Measurements from ENCODE around the gene SHH. TPM values are rescaled to one million over a fixed set of nuclear protein-coding genes. Genes with fewer than 3 reads are reported as not detected.

The SHH gene
- total and polyA plus RNA-seq, 2 donors (not counting 3 experiments of a cell fraction or from before 2014, with no cell fraction given) = not detected

DNA sequence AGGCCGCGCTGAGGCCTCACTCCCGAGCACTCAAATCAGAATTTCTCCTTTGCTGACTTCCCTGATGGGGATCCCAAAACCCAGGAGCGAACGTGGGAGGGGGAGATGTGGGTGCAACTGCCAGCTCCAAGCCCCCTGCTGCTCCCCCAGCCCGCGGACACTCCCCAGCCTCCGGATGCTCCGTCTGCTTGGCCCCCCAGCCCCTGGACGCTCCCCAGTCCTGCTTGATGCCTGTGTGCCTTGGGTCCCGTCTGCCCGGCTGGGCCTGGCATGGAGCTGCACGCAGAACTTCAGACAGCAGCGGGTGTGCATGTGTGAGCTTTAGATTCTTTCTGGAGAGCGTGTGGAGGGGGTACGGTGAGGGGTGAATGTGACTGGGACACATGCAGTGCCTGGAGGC is 4.7 kb upstream of the SHH start:
- no peak overlapping the region for H3K4me2 ChIP-seq (ENCODE audit: insufficient read depth, low read length)
- no peaks in the 10 kb centered on the region for H3K9me1 ChIP-seq (replicated peaks; ENCODE audit: control insufficient read depth, extremely low read depth, insufficient read depth, low read length)
- TF ChIP-seq JUN (IDR thresholded peaks at IDR 0.05; ENCODE audit: borderline replicate concordance, insufficient read depth, insufficient read length, low read depth) = no peak
- no peak for TF ChIP-seq MAX (IDR thresholded peaks at IDR 0.05; ENCODE audit: insufficient read depth, insufficient read length)
- no peak for TF ChIP-seq POLR2A (IDR thresholded peaks at IDR 0.05; ENCODE audit: low read depth, low read length)
- TF ChIP-seq GATA2 (IDR thresholded peaks at IDR 0.05; ENCODE audit: insufficient read depth, insufficient read length, low read depth, low read length) = no peak
- TF ChIP-seq EZH2 (IDR thresholded peaks at IDR 0.05; ENCODE audit: borderline replicate concordance, low read depth, low read length, severe bottlenecking) = no peak
- TF ChIP-seq CTCF (IDR thresholded peaks at IDR 0.05; ENCODE audit: extremely low read depth in 1 of 2, insufficient read depth in 1 of 2, low read depth in 1 of 2, low read length in 2 of 2) = no peak
- no peak for TF ChIP-seq FOS (IDR thresholded peaks at IDR 0.05; ENCODE audit: borderline replicate concordance, insufficient read depth, low read length)
- no peak for TF ChIP-seq POLR2AphosphoS5 (IDR thresholded peaks at IDR 0.05; ENCODE audit: insufficient read depth, low read depth, low read length)
- no peak for TF ChIP-seq MYC (IDR thresholded peaks at IDR 0.05; ENCODE audit: low read depth, low read length)
- peaks cover 20 to 27% of the 10 kb centered on the region in 2 experiments for H3K27me3 ChIP-seq (ENCODE audit: control insufficient read depth in 2 of 2, insufficient read depth in 2 of 2, low read length in 2 of 2)
- dilution Hi-C loops (cut with MboI; ENCODE audit: extremely low pct_ligation_motif_present, low sequenced_read_pairs) (no loop called here), intact Hi-C loops (cut with micrococcal nuclease) (no loop called here)
- CTCF ChIA-PET = interaction anchor here (0.6 to 1.1 kb wide), 3 partner anchors 445 to 947 kb away, joined by 3 to 7 read pairs (median 3); no protein-coding TSS in a partner anchor
- no peaks in the 10 kb centered on the region for H3K36me3 ChIP-seq (ENCODE audit: control insufficient read depth in 2 of 2, extremely low read depth in 1 of 2, insufficient read depth in 2 of 2, low read length in 2 of 2)
- H3K9ac ChIP-seq (replicated peaks; ENCODE audit: extremely low read depth, insufficient read depth, low read length) = no peak overlapping the region
- no peaks in the 10 kb centered on the region for H3K9me3 ChIP-seq (replicated peaks; ENCODE audit: control insufficient read depth, insufficient read depth, low read length)
- no peak overlapping the region for H3K4me3 ChIP-seq (replicated peaks in 1 of 3; ENCODE audit: insufficient read depth in 1 of 3, low read depth in 1 of 3, low read length in 3 of 3)
- H3K79me2 ChIP-seq (ENCODE audit: control insufficient read depth, insufficient read depth, low read length) = no peaks in the 10 kb centered on the region
- FAIRE-seq (no peak), DNase-seq (ENCODE audit: low read depth, low spot score) (no peak)
- H3K27ac ChIP-seq (ENCODE audit: insufficient read depth, low read depth, low read length) = no peak overlapping the region
- BruUV-seq (replicated peaks) = no TSS peak
- H4K20me1 ChIP-seq (replicated peaks; ENCODE audit: control insufficient read depth, extremely low read depth, insufficient read depth, low read length) = no peaks in the 10 kb centered on the region
- peaks cover 3% of the 10 kb centered on the region for H3K4me1 ChIP-seq (ENCODE audit: control insufficient read depth, extremely low read depth, insufficient read depth, low read length)
- no peak overlapping the region for H2AFZ ChIP-seq (ENCODE audit: low read depth, low read length)
- POLR2A ChIA-PET = no interaction called here
